WI38 (cell line): ENCODE measurements around the gene FCHO1.

Experiments
- H3K4me3 ChIP-seq: 2 replicates; pipeline ENCODE4 v1.5.1; 2011; ENCODE audit warnings: low read depth, mild to moderate bottlenecking, control low read depth, low read length
- TF ChIP-seq, protein P1 (sequence below): IDR thresholded peaks from 2 replicates; pipeline ENCODE4 v1.5.1; 2012; ENCODE audit warnings: low read depth, mild to moderate bottlenecking, control low read depth, low read length

The FCHO1 gene

DNA sequence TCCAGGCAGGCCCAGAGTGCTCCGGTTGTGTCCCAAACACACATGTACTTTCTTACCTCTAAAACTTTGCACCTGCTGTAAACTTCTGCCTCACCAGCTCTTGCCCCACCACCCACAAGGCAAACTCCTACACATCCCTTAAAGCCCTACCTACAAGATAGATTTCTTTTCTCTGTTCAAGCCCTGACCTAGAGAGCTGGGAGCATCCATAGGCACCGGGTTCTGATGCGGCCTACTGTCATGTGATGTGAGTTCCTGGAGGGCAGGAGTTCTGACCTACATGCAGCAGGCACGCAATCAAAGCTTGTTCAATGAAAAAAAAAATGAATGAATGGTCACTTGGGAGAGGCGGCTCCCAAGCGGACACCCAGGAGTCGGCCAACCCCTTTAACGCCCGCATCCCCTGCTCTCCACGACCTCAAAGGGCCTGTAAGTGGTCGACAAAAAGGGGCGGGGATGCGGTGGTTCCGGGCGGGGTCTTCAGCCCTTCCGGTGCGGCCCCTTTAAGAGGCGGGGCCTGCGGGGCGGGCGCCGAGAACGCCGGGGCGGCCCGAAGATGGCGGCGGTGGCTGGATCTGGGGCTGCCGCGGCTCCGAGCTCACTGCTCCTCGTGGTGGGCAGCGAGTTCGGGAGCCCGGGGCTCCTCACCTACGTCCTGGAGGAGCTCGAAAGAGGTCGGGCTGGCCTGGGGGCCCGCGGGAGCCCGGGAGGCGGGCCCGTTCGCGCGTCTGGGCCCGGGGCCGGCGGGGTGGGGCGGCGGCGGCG lies 32.1 kb upstream of the FCHO1 start, which contains the start of gene MAP1S:
MAP1S (plus strand) TSS at position 534 of the 765 bp plus-strand sequence; CDS start at position 557, 23 bp downstream.
- TF ChIP-seq, protein P1, sequence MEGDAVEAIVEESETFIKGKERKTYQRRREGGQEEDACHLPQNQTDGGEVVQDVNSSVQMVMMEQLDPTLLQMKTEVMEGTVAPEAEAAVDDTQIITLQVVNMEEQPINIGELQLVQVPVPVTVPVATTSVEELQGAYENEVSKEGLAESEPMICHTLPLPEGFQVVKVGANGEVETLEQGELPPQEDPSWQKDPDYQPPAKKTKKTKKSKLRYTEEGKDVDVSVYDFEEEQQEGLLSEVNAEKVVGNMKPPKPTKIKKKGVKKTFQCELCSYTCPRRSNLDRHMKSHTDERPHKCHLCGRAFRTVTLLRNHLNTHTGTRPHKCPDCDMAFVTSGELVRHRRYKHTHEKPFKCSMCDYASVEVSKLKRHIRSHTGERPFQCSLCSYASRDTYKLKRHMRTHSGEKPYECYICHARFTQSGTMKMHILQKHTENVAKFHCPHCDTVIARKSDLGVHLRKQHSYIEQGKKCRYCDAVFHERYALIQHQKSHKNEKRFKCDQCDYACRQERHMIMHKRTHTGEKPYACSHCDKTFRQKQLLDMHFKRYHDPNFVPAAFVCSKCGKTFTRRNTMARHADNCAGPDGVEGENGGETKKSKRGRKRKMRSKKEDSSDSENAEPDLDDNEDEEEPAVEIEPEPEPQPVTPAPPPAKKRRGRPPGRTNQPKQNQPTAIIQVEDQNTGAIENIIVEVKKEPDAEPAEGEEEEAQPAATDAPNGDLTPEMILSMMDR: no peak
- peak within 1 kb of the TSS; percentile 94 for H3K4me3 ChIP-seq

DNA sequence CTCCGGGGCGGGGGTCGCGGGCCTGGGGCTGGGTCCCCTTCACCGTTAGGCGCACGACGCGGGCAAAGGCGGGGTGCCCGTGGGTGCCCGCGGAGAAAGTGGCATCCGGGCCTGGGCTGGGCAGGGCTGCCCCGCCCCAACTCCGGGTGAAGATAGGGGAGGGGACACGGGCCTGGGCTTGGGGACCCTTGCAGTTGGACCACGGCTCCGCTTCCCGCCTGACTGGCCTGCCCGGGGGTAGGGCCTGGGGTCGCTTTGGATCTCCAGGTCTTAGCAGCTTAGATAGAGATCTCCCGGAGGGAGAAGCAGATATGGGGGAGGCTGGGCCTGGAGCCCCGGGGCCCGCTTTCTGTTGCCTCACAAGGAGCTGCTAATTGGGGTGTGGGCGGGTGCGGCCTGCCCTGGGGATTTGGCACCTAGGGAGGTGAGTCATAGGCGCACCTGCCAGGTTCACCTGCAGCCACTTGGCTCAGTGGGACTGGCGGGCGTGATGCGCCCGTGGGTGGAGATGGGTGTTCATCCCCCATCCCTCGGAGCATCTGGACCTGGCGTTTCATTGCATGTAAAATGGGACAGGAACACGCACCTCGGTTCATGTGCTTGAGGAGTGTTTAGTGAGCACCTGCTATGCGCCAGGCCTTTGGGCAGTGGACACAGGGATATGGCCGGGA lies 31.4 kb upstream of the FCHO1 start:
- peak overlapping the region; percentile 94 for H3K4me3 ChIP-seq
- TF ChIP-seq, protein P1: no peak

DNA sequence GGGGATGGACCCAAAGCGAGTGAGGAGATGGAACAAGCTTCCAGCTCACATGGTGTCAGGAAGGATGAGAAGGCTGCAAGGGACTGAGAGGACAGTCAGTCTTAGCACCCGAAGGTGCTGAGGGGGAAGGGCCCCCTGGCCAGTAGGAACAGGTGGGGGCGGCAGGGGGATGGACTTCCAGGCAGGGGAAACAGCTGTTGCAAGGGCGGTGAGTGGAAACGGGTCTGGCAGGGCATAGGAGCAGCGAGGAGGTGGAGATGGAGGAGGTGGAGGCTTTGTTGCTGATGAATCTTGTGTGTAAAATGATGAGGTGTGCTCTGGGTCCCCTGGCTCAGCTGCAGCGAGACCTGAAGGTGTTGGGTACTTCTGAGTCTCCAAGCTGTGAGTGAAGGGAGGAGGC lies 30.8 kb upstream of the FCHO1 start:
- TF ChIP-seq, protein P1: no peak
- H3K4me3 ChIP-seq: peak overlapping the region; percentile 94

DNA sequence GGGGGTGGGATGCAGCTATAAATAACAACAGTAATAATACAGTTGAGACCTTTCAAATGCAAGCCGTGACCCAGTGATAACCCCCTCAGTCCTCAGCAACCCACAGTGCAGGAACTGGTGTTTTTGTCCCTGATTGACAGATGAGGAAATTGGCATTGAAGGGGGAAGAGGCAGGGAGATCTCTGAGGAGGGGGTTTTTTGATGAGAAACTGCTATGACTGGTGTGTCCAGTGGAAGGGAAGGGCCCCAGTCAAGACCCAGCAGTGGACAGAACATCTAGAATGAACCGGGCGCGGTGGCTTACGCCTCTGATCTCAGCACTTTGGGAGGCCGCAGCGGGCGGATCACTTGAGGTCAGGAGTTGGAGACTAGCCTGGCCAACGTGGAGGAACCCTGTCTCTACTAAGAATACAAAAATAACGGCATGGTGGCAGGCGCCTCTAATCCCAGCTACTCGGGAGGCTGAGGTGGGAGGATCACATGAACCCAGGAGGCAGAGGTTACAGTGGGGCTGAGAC lies 30.1 kb upstream of the FCHO1 start:
- H3K4me3 ChIP-seq: peak overlapping the region; percentile 94

DNA sequence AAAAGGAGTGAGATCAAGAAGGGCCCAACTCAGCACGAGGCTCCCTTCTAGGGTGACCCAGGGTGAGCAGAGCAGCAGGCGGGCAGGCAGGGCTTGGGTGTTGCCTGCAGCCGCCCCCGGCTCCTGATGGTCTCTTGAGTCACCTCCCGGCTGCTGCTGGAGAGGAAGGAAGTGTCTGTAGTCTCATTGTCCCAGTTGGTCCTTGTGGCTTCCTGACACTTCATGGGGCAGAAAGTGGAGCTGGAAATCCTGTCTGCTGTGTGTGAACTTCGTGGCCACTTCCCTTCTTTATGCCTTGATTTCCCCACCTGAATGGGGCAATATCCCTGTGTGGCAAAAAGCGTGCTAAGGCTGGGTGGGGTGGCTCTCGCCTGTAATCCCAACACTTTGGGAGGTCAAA lies 29.5 kb upstream of the FCHO1 start:
- H3K4me3 ChIP-seq: no peak overlapping the region
- TF ChIP-seq, protein P1: no peak

More for the DNA sequence above, 30.1 kb upstream of the FCHO1 start:
- TF ChIP-seq, protein P1: no peak

DNA sequence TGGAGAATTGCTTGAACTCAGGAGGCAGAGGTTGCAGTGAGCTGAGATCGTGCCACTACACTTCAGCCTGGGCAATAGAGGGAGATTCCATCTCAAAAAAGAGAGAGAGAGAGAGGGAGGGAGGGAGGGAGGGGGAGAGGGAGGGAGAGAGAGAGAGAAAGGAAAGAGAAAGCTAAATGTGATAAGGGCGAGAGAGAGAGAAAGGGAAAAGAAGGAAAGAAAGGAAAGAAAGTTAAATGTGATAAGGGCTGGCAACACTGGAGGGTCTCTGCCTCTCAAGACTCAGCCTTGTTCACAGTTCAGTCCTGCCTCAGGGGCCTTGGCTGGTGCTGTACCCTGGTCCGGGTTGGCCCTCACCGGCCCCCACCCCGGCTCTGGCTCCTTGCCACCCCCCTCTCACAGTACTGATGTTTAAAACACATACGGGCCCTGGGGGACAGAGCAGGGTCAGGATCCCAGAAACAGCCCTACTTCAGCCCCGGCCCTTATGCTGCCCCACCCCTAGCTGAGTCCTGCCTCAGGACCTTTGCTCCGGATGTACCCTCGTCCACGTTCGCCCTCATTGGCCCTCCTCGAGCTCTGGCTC lies 28.5 kb upstream of the FCHO1 start:
- TF ChIP-seq, protein P1: no peak
- H3K4me3 ChIP-seq: no peak overlapping the region
